ENCODE measurements around the gene KCNK10. TPM values are rescaled to one million over a fixed set of nuclear protein-coding genes. Genes with fewer than 3 reads are reported as not detected.

KCNK10 gene
- total RNA-seq, 2 experiments from 2014 or later: 0.68 to 0.73 TPM

- Histone ChIP-seq H3K4me3 (ENCODE audit: low read depth, low read length, poor library complexity, severe bottlenecking) (no peak overlapping the region), H3K4me1 (ENCODE audit: insufficient read depth, low read length, poor library complexity, severe bottlenecking) (no peaks in the 10 kb centered on the region), H3K9me2 (ENCODE audit: insufficient read depth, low read length) (no peaks in the 10 kb centered on the region), H3K36me3 (ENCODE audit: insufficient read depth, low read length) (no peaks in the 10 kb centered on the region), H3K27ac (ENCODE audit: low read depth, low read length, poor library complexity, severe bottlenecking) (no peak overlapping the region), H2AFZ (ENCODE audit: low read length) (no peak overlapping the region), H3K9me3 (ENCODE audit: low read length) (no peaks in the 10 kb centered on the region), H3K79me2 (ENCODE audit: insufficient read depth, low read depth, low read length) (no peaks in the 10 kb centered on the region), H3K4me2 (ENCODE audit: low read length) (no peak overlapping the region), H4K20me1 (ENCODE audit: insufficient read depth, low read length) (no peaks in the 10 kb centered on the region)
- no peak for DNase-seq (ENCODE audit: low spot score)
- no TSS peak for BruUV-seq (replicated peaks)
- intact Hi-C loops (cut with micrococcal nuclease; ENCODE audit: unreplicated experiment): no loop called here
- ChIA-PET POLR2A (interaction anchor here (0.6 to 2.0 kb wide), 2 partner anchors 10 to 11 kb away, joined by 3 to 8 read pairs; no protein-coding TSS in a partner anchor), CTCF (ENCODE audit: unreplicated experiment) (no interaction called here)
- TF ChIP-seq EZH2phosphoT487 (IDR thresholded peaks at IDR 0.05; ENCODE audit: borderline replicate concordance, low read depth, low read length) (no peak), CTCF (conservative IDR thresholded peaks at IDR 0.05; ENCODE audit: low read length) (no peak)
These were observed 17.3 kb upstream of the KCNK10 start for GRCh38 chr14:88340357-88340756.

- TF ChIP-seq CTCF (conservative IDR thresholded peaks at IDR 0.05; ENCODE audit: low read length) (no peak), EZH2phosphoT487 (IDR thresholded peaks at IDR 0.05; ENCODE audit: borderline replicate concordance, low read depth, low read length) (no peak)
- ChIA-PET POLR2A (no interaction called here), CTCF (ENCODE audit: unreplicated experiment) (interaction anchor here (1.7 kb wide), 1 partner anchor 144 kb away, joined by 4 read pairs; no protein-coding TSS in a partner anchor)
- Histone ChIP-seq H3K4me2 (ENCODE audit: low read length) (no peak overlapping the region), H3K9me2 (ENCODE audit: insufficient read depth, low read length) (no peaks in the 10 kb centered on the region), H2AFZ (ENCODE audit: low read length) (no peak overlapping the region), H3K36me3 (ENCODE audit: insufficient read depth, low read length) (no peaks in the 10 kb centered on the region), H3K4me3 (ENCODE audit: low read depth, low read length, poor library complexity, severe bottlenecking) (no peak overlapping the region), H4K20me1 (ENCODE audit: insufficient read depth, low read length) (no peaks in the 10 kb centered on the region), H3K79me2 (ENCODE audit: insufficient read depth, low read depth, low read length) (no peaks in the 10 kb centered on the region), H3K9me3 (ENCODE audit: low read length) (no peaks in the 10 kb centered on the region), H3K27ac (ENCODE audit: low read depth, low read length, poor library complexity, severe bottlenecking) (no peak overlapping the region), H3K4me1 (ENCODE audit: insufficient read depth, low read length, poor library complexity, severe bottlenecking) (no peaks in the 10 kb centered on the region)
- BruUV-seq (replicated peaks): no TSS peak
- no peak for DNase-seq (ENCODE audit: low spot score)
- intact Hi-C loops (cut with micrococcal nuclease; ENCODE audit: unreplicated experiment): no loop called here
These were observed 10.0 kb upstream of the KCNK10 start for GRCh38 chr14:88333036-88333435.

DNA sequence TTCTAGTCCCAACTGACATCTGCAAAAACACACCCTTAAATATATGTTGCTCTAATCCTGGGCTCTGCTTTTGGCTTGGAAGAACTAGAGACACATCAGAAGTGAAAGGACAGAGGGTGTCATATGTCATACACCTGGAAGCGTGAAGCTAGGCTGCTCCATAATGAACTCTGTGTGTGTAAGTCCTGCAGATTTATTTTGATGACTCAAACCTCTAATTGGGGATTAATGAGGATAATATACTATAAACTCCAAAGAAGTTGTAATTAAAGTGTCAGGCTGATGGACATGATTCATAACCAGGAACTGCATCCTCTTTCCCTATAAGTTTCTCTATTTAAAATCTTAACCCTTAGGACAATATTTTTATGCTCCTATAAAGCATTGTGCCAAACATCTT is 4.4 kb upstream of the KCNK10 start:
- intact Hi-C loops (cut with micrococcal nuclease; ENCODE audit: unreplicated experiment): no loop called here

More for the DNA sequence above, 4.4 kb upstream of the KCNK10 start:
- Histone ChIP-seq H3K36me3 (ENCODE audit: insufficient read depth, low read length) (no peaks in the 10 kb centered on the region), H2AFZ (ENCODE audit: low read length) (no peak overlapping the region), H4K20me1 (ENCODE audit: insufficient read depth, low read length) (no peaks in the 10 kb centered on the region), H3K27ac (ENCODE audit: low read depth, low read length, poor library complexity, severe bottlenecking) (no peak overlapping the region), H3K4me1 (ENCODE audit: insufficient read depth, low read length, poor library complexity, severe bottlenecking) (peaks cover 9% of the 10 kb centered on the region), H3K9me3 (ENCODE audit: low read length) (no peaks in the 10 kb centered on the region), H3K4me2 (ENCODE audit: low read length) (no peak overlapping the region), H3K4me3 (ENCODE audit: low read depth, low read length, poor library complexity, severe bottlenecking) (no peak overlapping the region), H3K9me2 (ENCODE audit: insufficient read depth, low read length) (no peaks in the 10 kb centered on the region), H3K79me2 (ENCODE audit: insufficient read depth, low read depth, low read length) (no peaks in the 10 kb centered on the region)
- ChIA-PET POLR2A (no interaction called here), CTCF (ENCODE audit: unreplicated experiment) (no interaction called here)
- no peak for DNase-seq (ENCODE audit: low spot score)
- TF ChIP-seq CTCF (conservative IDR thresholded peaks at IDR 0.05; ENCODE audit: low read length) (no peak), EZH2phosphoT487 (IDR thresholded peaks at IDR 0.05; ENCODE audit: borderline replicate concordance, low read depth, low read length) (no peak)
- no TSS peak for BruUV-seq (replicated peaks)

Measured in OCI-LY7 (cell line).